ENCODE data around the gene THOC1. TPM values are rescaled to one million over a fixed set of nuclear protein-coding genes. Genes with fewer than 3 reads are reported as not detected.

The THOC1 gene
- total and polyA plus RNA-seq, 2 of the 8 experiments (the other 6 are each of a cell fraction or from before 2014, with no cell fraction given), result 19.1 to 66.4 TPM

GRCh38 chr18:286515-287310 lies 18.9 kb upstream of the THOC1 start:
- CTCF ChIA-PET (ENCODE audit: partially characterized antibody), result interaction anchor here (0.8 to 2.7 kb wide), 8 partner anchors 11 to 328 kb away, joined by 3 to 16 read pairs (median 4); no protein-coding TSS in a partner anchor
- FAIRE-seq, result peak; percentile 60
- 88% methylated on average over 8 of the region's 8 CpGs; no CpG with 5 or more reads in 1 of the 2 experiments for WGBS, 2 experiments (ENCODE audit: extremely low coverage in 1 of 2, insufficient coverage in 1 of 2, insufficient read length in 1 of 2, insufficient replicate concordance in 2 of 2, low coverage in 1 of 2, low lambda C conversion rate in 2 of 2, missing lambda C conversion rate in 1 of 2)

More at GRCh38 chr18:286515-287310, 18.9 kb upstream of the THOC1 start:
- no peak overlapping the region for H3K4ac ChIP-seq (replicated peaks; ENCODE audit: insufficient read length, low read depth, low read length)
- no peak overlapping the region for H4K91ac ChIP-seq (replicated peaks; ENCODE audit: insufficient read length, low read length)
- H3K9me3 ChIP-seq (ENCODE audit: insufficient read depth in 2 of 2, low read depth in 1 of 2, low read length in 1 of 2), result no peaks in the 10 kb centered on the region
- no peak overlapping the region for H3K9ac ChIP-seq (replicated peaks in 1 of 4; ENCODE audit: extremely low read depth in 1 of 4, low read depth in 3 of 4, low read length in 3 of 4)
- H2AK5ac ChIP-seq (ENCODE audit: low read depth, low read length), result no peak overlapping the region
- H3K79me1 ChIP-seq (ENCODE audit: low read depth, low read length), result no peaks in the 10 kb centered on the region
- H3K4me3 ChIP-seq (ENCODE audit: extremely low read depth in 1 of 4, insufficient read depth in 2 of 4, low read depth in 3 of 4, low read length in 4 of 4), result no peak overlapping the region
- H3K36me3 ChIP-seq (ENCODE audit: control insufficient read depth in 2 of 4, insufficient read depth in 4 of 4, low read length in 3 of 4), result no peaks in the 10 kb centered on the region
- TF ChIP-seq NANOG (IDR thresholded peaks at IDR 0.05; ENCODE audit: insufficient read depth, low read depth, low read length, poor library complexity, severe bottlenecking), result no peak
- no peak for TF ChIP-seq MAX (IDR thresholded peaks at IDR 0.05)
- no peak for TF ChIP-seq BACH1 (IDR thresholded peaks at IDR 0.05; ENCODE audit: low read length)
- TF ChIP-seq RAD21 (IDR thresholded peaks at IDR 0.05 in 1 of 2, conservative IDR thresholded peaks at IDR 0.05 in 1 of 2; ENCODE audit: low read depth in 2 of 2, low read length in 2 of 2), result peak; percentile 73 to 78
- TF ChIP-seq FOSL1 (IDR thresholded peaks at IDR 0.05; ENCODE audit: insufficient read depth, low read depth, low read length), result no peak
- peak in 2 of 3 experiments; percentile 24 to 42; a peak in 2 of 4 replicates for TF ChIP-seq CTCF (IDR thresholded peaks at IDR 0.05; ENCODE audit: control extremely low read depth in 1 of 3, insufficient read depth in 1 of 3, low read depth in 1 of 3, low read length in 3 of 3)
- no peak overlapping the region for H2BK5ac ChIP-seq (ENCODE audit: low read depth, low read length)
- no peak overlapping the region for H3K4me2 ChIP-seq (ENCODE audit: insufficient read depth in 1 of 2, low read depth in 2 of 2, low read length in 2 of 2)
- no peaks in the 10 kb centered on the region for H4K20me1 ChIP-seq (replicated peaks in 1 of 2; ENCODE audit: control insufficient read depth in 1 of 2, insufficient read depth in 2 of 2, low read length in 2 of 2)
- H2AFZ ChIP-seq (ENCODE audit: low read length), result no peak overlapping the region
- H2BK20ac ChIP-seq (ENCODE audit: low read length), result no peak overlapping the region
- H3K18ac ChIP-seq (ENCODE audit: extremely low read depth, low read length), result no peak overlapping the region
- H3K56ac ChIP-seq (replicated peaks; ENCODE audit: insufficient read length, low read depth, low read length), result no peak overlapping the region
- no peak overlapping the region for H4K8ac ChIP-seq (ENCODE audit: extremely low read depth, insufficient read depth, low read length)
- H4K5ac ChIP-seq (ENCODE audit: insufficient read length, low read depth, low read length), result no peak overlapping the region
- no peak overlapping the region for H3K27ac ChIP-seq (ENCODE audit: low read depth, low read length)
- H2BK15ac ChIP-seq (ENCODE audit: low read length), result no peak overlapping the region
- DNase-seq (ENCODE audit: low read depth in 1 of 2, low spot score in 2 of 2), result no peak
- no peaks in the 10 kb centered on the region for H3K27me3 ChIP-seq (replicated peaks in 1 of 4; ENCODE audit: control insufficient read depth in 3 of 4, extremely low read depth in 1 of 4, insufficient read depth in 3 of 4, low read length in 3 of 4)
- POLR2A ChIA-PET (ENCODE audit: partially characterized antibody), result no interaction called here
- no peak overlapping the region for H3K14ac ChIP-seq (ENCODE audit: insufficient read length)
- H3K23ac ChIP-seq (ENCODE audit: insufficient read length), result no peak overlapping the region
- no peaks in the 10 kb centered on the region for H3K4me1 ChIP-seq (replicated peaks in 1 of 4; ENCODE audit: control insufficient read depth in 3 of 4, insufficient read depth in 4 of 4, low read length in 3 of 4)
- H2BK12ac ChIP-seq (ENCODE audit: low read depth, low read length), result no peak overlapping the region
- H3K79me2 ChIP-seq (ENCODE audit: control insufficient read depth in 1 of 2, insufficient read depth in 2 of 2, low read length in 2 of 2), result no peaks in the 10 kb centered on the region
- H2BK120ac ChIP-seq (replicated peaks; ENCODE audit: low read depth, low read length), result no peak overlapping the region
- H3K23me2 ChIP-seq (ENCODE audit: low read depth, low read length), result no peaks in the 10 kb centered on the region

Measured in H1 (cell line).